K562 (cell line): ENCODE measurements around the gene PGBD4. TPM values are rescaled to one million over a fixed set of nuclear protein-coding genes. Genes with fewer than 3 reads are reported as not detected.
A peak's percentile ranks its signal among the peaks of the same experiment; 100 is the strongest.

ENCODE experiments used
- ARID1B ChIP-seq: fragments of 450-650 bp; IDR thresholded peaks from 2 replicates; pipeline ENCODE4 v1.6.1; 2016; ENCODE audit warnings: antibody characterized with exemption, mild to moderate bottlenecking, inconsistent platforms
- ATF6 ChIP-seq: sonication (generic); formaldehyde crosslinking; IDR thresholded peaks from 2 replicates; pipeline ENCODE4 v1.4.0; 2020; ENCODE audit warnings: mild to moderate bottlenecking, missing genetic modification reagents
- GABPA ChIP-seq: fragments of 200-800 bp; sonication (Bioruptor generic); conservative IDR thresholded peaks from 2 replicates; pipeline ENCODE4 v1.6.1; 2016; ENCODE audit warnings: low read depth, missing genetic modification characterization, missing compliant biosample characterization
- MNT ChIP-seq, 2 experiments: fragments of 450-650 bp; conservative IDR thresholded peaks; 2 replicates each; pipeline ENCODE4 v1.6.1; 2017; ENCODE audit warnings: mild to moderate bottlenecking in 2 of 2, moderate library complexity in 2 of 2
- NRF1 ChIP-seq, 2 experiments: fragments of 450-650 bp; IDR thresholded peaks in 1 of 2; conservative IDR thresholded peaks in 1 of 2; 2 replicates each; pipeline ENCODE4 v1.6.1; 2014; ENCODE audit warnings: mild to moderate bottlenecking in 2 of 2
- PHF21A ChIP-seq: fragments of 450-650 bp; IDR thresholded peaks from 2 replicates; pipeline ENCODE4 v1.6.1; 2017; ENCODE audit warnings: low read depth, borderline replicate concordance
- ZBTB43 ChIP-seq: sonication (generic); formaldehyde crosslinking; IDR thresholded peaks from 2 replicates; pipeline ENCODE4 v1.8.0; 2023; ENCODE audit warnings: mild to moderate bottlenecking, missing genetic modification reagents
- polyA plus RNA-seq, 8 experiments: library from polyadenylated mRNA; depleted of rRNA in 4 of 8; stranded (reverse) in 5 of 8; unstranded in 3 of 8; fragments of >200 nt; fragmentation: Nextera tagmentation in 2 of 8; fragmentation: Illumina TruSeq in 1 of 8; extraction: Ambion mirVana in 2 of 8; extraction: Trizol in 1 of 8; gene quantifications; 2 replicates each; pipeline versions ENCODE4 v1.2.1 to v1.2.3, GENCODE V29; 2011 to 2014; ENCODE audit warnings: inconsistent platforms in 1 of 8, missing spikeins in 1 of 8
- total RNA-seq, 7 experiments: library from RNA; depleted of rRNA in 6 of 7; stranded (reverse); fragments of >200 nt in 6 of 7; fragmentation: Illumina TruSeq in 2 of 7; extraction: Trizol in 2 of 7; gene quantifications; 2 replicates each; pipeline versions ENCODE4 v1.2.1 to v1.2.3, GENCODE V29; 2011 to 2021; ENCODE audit warnings: low replicate concordance in 1 of 7
- TF ChIP-seq, protein P1 (sequence below), 2 experiments: fragments of 450-650 bp; formaldehyde crosslinking in 1 of 2; IDR thresholded peaks; 2 replicates each; pipeline versions ENCODE4 v1.4.0 to v1.6.1; 2014 to 2020; ENCODE audit warnings: mild to moderate bottlenecking in 2 of 2, borderline replicate concordance in 1 of 2, low read depth in 1 of 2
- TF ChIP-seq, protein P2 (sequence below): sonication (generic); formaldehyde crosslinking; IDR thresholded peaks from 2 replicates; pipeline ENCODE4 v1.8.0; 2022; ENCODE audit warnings: missing genetic modification reagents, mild to moderate bottlenecking, borderline replicate concordance

PGBD4 gene
- total and polyA plus RNA-seq, 9 of the 15 experiments (the other 6 are each of a cell fraction or from before 2014, with no cell fraction given), result 2.1 to 4.9 (median 2.7) TPM

DNA sequence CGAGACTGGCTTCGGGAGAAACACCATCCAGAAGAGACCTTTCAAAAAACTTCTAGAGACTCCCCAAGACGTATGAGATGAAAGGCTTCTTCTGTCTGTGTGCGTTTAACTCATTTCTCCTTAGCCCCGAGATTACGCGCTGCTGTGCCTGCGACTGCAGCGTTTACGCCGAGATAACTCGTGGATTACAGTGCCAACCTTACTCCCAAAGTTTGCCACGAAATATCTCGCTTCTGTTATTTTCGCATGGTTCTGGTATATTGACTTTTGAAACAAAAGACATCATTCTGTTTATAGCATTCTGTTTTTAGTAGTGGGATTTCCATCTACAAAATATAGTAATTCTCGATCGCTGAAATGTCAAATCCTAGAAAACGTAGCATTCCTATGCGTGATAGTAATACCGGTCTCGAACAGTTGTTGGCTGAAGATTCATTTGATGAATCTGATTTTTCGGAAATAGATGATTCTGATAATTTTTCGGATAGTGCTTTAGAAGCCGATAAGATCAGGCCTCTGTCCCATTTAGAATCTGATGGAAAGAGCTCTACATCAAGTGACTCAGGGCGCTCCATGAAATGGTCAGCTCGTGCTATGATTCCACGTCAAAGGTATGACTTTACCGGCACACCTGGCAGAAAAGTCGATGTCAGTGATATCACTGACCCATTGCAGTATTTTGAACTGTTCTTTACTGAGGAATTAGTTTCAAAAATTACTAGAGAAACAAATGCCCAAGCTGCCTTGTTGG is 467 bp downstream of the PGBD4 start (continued):
- TF ChIP-seq ZBTB43, result no peak
- TF ChIP-seq PHF21A, result peak; percentile 80; the same call in 1 of the 2 replicates
- TF ChIP-seq GABPA (tag), result peak; percentile 78
- TF ChIP-seq MNT (conservative IDR thresholded peaks at IDR 0.05), result peak; percentile 38 to 47; a peak in 1 of 4 replicates
- no peak for TF ChIP-seq ARID1B
- TF ChIP-seq, protein P1, sequence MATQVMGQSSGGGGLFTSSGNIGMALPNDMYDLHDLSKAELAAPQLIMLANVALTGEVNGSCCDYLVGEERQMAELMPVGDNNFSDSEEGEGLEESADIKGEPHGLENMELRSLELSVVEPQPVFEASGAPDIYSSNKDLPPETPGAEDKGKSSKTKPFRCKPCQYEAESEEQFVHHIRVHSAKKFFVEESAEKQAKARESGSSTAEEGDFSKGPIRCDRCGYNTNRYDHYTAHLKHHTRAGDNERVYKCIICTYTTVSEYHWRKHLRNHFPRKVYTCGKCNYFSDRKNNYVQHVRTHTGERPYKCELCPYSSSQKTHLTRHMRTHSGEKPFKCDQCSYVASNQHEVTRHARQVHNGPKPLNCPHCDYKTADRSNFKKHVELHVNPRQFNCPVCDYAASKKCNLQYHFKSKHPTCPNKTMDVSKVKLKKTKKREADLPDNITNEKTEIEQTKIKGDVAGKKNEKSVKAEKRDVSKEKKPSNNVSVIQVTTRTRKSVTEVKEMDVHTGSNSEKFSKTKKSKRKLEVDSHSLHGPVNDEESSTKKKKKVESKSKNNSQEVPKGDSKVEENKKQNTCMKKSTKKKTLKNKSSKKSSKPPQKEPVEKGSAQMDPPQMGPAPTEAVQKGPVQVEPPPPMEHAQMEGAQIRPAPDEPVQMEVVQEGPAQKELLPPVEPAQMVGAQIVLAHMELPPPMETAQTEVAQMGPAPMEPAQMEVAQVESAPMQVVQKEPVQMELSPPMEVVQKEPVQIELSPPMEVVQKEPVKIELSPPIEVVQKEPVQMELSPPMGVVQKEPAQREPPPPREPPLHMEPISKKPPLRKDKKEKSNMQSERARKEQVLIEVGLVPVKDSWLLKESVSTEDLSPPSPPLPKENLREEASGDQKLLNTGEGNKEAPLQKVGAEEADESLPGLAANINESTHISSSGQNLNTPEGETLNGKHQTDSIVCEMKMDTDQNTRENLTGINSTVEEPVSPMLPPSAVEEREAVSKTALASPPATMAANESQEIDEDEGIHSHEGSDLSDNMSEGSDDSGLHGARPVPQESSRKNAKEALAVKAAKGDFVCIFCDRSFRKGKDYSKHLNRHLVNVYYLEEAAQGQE (IDR thresholded peaks at IDR 0.05; ENCODE audit: borderline replicate concordance), result no peak
- TF ChIP-seq, protein P1 (CRISPR knock-in tag; IDR thresholded peaks at IDR 0.05; ENCODE audit: low read depth), result no peak
- TF ChIP-seq, protein P2, sequence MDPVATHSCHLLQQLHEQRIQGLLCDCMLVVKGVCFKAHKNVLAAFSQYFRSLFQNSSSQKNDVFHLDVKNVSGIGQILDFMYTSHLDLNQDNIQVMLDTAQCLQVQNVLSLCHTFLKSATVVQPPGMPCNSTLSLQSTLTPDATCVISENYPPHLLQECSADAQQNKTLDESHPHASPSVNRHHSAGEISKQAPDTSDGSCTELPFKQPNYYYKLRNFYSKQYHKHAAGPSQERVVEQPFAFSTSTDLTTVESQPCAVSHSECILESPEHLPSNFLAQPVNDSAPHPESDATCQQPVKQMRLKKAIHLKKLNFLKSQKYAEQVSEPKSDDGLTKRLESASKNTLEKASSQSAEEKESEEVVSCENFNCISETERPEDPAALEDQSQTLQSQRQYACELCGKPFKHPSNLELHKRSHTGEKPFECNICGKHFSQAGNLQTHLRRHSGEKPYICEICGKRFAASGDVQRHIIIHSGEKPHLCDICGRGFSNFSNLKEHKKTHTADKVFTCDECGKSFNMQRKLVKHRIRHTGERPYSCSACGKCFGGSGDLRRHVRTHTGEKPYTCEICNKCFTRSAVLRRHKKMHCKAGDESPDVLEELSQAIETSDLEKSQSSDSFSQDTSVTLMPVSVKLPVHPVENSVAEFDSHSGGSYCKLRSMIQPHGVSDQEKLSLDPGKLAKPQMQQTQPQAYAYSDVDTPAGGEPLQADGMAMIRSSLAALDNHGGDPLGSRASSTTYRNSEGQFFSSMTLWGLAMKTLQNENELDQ (CRISPR knock-in tag), result no peak
- no peak for TF ChIP-seq ATF6 (CRISPR knock-in tag)
- TF ChIP-seq NRF1 (conservative IDR thresholded peaks at IDR 0.05 in 1 of 2, IDR thresholded peaks at IDR 0.05 in 1 of 2), result peak; percentile 49 to 51; a peak in 3 of 4 replicates
